Fibroblast of lung (primary cell): ENCODE results near the gene MYBL2. TPM values are rescaled to one million over a fixed set of nuclear protein-coding genes. Genes with fewer than 3 reads are reported as not detected.

Experiments used
- DNase-seq, 2 donors: peaks; one replicate each; pipeline versions ENCODE4 v3.0.0 to v3.0.0-alpha.2; 2010; ENCODE audit warnings: low read depth in 2 of 2
- H2AFZ ChIP-seq: 2 replicates; pipeline ENCODE4 v1.5.1; 2012; ENCODE audit warnings: low read length, control low read depth, inconsistent platforms
- H3K27ac ChIP-seq: 2 replicates; pipeline ENCODE4 v1.5.1; 2011; ENCODE audit warnings: low read length, control low read depth; ENCODE audit not compliant: insufficient read depth
- H3K27me3 ChIP-seq: 2 replicates; pipeline ENCODE4 v1.5.1; 2011; ENCODE audit warnings: mild to moderate bottlenecking, low read length; ENCODE audit not compliant: control insufficient read depth, insufficient read depth
- H3K36me3 ChIP-seq: 2 replicates; pipeline ENCODE4 v1.5.1; 2011; ENCODE audit warnings: low read length; ENCODE audit not compliant: control insufficient read depth, insufficient read depth
- H3K4me1 ChIP-seq: 2 replicates; pipeline ENCODE4 v1.5.1; 2011; ENCODE audit warnings: low read length; ENCODE audit not compliant: control insufficient read depth, insufficient read depth; ENCODE audit errors: extremely low read depth
- H3K4me2 ChIP-seq: 2 replicates; pipeline ENCODE4 v1.5.1; 2011; ENCODE audit warnings: low read length, control low read depth; ENCODE audit not compliant: insufficient read depth; ENCODE audit errors: extremely low read depth
- H3K4me3 ChIP-seq, 4 experiments: fragments of 200-600 bp in 1 of 4; sonication (generic) in 1 of 4; replicated peaks in 1 of 4; 2 replicates each; pipeline ENCODE4 v1.5.1; 2011 to 2016; ENCODE audit warnings: low read length in 4 of 4, low read depth in 3 of 4, mild to moderate bottlenecking in 3 of 4, control low read depth in 2 of 4, inconsistent platforms in 1 of 4, mixed read lengths in 1 of 4; ENCODE audit not compliant: insufficient read depth in 1 of 4; ENCODE audit errors: control extremely low read depth in 1 of 4
- H3K79me2 ChIP-seq: 2 replicates; pipeline ENCODE4 v1.5.1; 2012; ENCODE audit warnings: mild to moderate bottlenecking, low read length, inconsistent platforms; ENCODE audit not compliant: control insufficient read depth, insufficient read depth
- H3K9ac ChIP-seq: 2 replicates; pipeline ENCODE4 v1.5.1; 2011; ENCODE audit warnings: mild to moderate bottlenecking, low read length, control low read depth; ENCODE audit not compliant: insufficient read depth
- H3K9me3 ChIP-seq: 2 replicates; pipeline ENCODE4 v1.5.1; 2012; ENCODE audit warnings: low read depth, low read length; ENCODE audit not compliant: control insufficient read depth, insufficient read depth
- H4K20me1 ChIP-seq: 2 replicates; pipeline ENCODE4 v1.5.1; 2011; ENCODE audit warnings: low read length; ENCODE audit not compliant: control insufficient read depth, insufficient read depth; ENCODE audit errors: extremely low read depth
- CTCF ChIP-seq, 2 donors: IDR thresholded peaks in 1 of 2; conservative IDR thresholded peaks in 1 of 2; 1 replicate in 1 of 2; 2 replicates in 1 of 2; pipeline ENCODE4 v1.5.1; 2011 to 2012; ENCODE audit warnings: low read length in 2 of 2, control low read depth in 1 of 2, inconsistent platforms in 1 of 2, low read depth in 1 of 2, mild to moderate bottlenecking in 1 of 2
- EZH2 ChIP-seq: IDR thresholded peaks from 2 replicates; pipeline ENCODE4 v1.5.1; 2012; ENCODE audit warnings: low read length, control low read depth, mild to moderate bottlenecking; ENCODE audit errors: missing control alignments
- polyA plus RNA-seq, 2 donors: library from polyadenylated mRNA; depleted of rRNA in 1 of 2; stranded (reverse) in 1 of 2; unstranded in 1 of 2; fragments of >200 nt; gene quantifications; 2 replicates each; pipeline ENCODE4 v1.2.1, GENCODE V29; 2011 to 2012; ENCODE audit warnings: missing spikeins in 1 of 2
- total RNA-seq: library from RNA; depleted of rRNA; stranded (reverse); fragments of >200 nt; gene quantifications from 2 replicates; pipeline ENCODE4 v1.2.1, GENCODE V29; 2014

Gene MYBL2
- total and polyA plus RNA-seq, 2 donors (not counting 1 experiment from before 2014, with no cell fraction given): 1.2 to 2.7 TPM

- H3K4me2 ChIP-seq: no peak overlapping the region
- no peak for DNase-seq
- no peaks in the 10 kb centered on the region for H3K79me2 ChIP-seq
- H3K4me3 ChIP-seq: no peak overlapping the region
- no peaks in the 10 kb centered on the region for H3K4me1 ChIP-seq
- H3K9ac ChIP-seq: no peak overlapping the region
- H4K20me1 ChIP-seq: no peaks in the 10 kb centered on the region
- H2AFZ ChIP-seq: no peak overlapping the region
- H3K27ac ChIP-seq: no peak overlapping the region
- no peaks in the 10 kb centered on the region for H3K27me3 ChIP-seq
- no peaks in the 10 kb centered on the region for H3K36me3 ChIP-seq
- no peaks in the 10 kb centered on the region for H3K9me3 ChIP-seq
- TF ChIP-seq EZH2 (no peak), CTCF (conservative IDR thresholded peaks at IDR 0.05 in 1 of 2, IDR thresholded peaks at IDR 0.05 in 1 of 2; ENCODE audit: low read depth in 1 of 2, low read length in 2 of 2) (no peak)
These were observed 43.6 kb downstream of the MYBL2 start for GRCh38 chr20:43710370-43711044.

- Histone ChIP-seq H3K9me3 (no peaks in the 10 kb centered on the region), H3K27me3 (no peaks in the 10 kb centered on the region), H3K36me3 (no peaks in the 10 kb centered on the region), H3K27ac (no peak overlapping the region), H2AFZ (no peak overlapping the region), H3K9ac (no peak overlapping the region), H3K79me2 (no peaks in the 10 kb centered on the region), H3K4me3 (no peak overlapping the region), H4K20me1 (no peaks in the 10 kb centered on the region), H3K4me2 (no peak overlapping the region), H3K4me1 (no peaks in the 10 kb centered on the region)
- DNase-seq: no peak
- TF ChIP-seq CTCF (conservative IDR thresholded peaks at IDR 0.05 in 1 of 2, IDR thresholded peaks at IDR 0.05 in 1 of 2; ENCODE audit: low read depth in 1 of 2, low read length in 2 of 2) (no peak), EZH2 (no peak)
These were observed 44.3 kb downstream of the MYBL2 start for GRCh38 chr20:43711098-43711654.

GRCh38 chr20:43715044-43715443, 48.1 kb downstream of the MYBL2 start:
- no peaks in the 10 kb centered on the region for H3K9me3 ChIP-seq
- no peaks in the 10 kb centered on the region for H3K36me3 ChIP-seq
- no peak overlapping the region for H3K27ac ChIP-seq
- no peak overlapping the region for H3K9ac ChIP-seq
- H3K79me2 ChIP-seq: no peaks in the 10 kb centered on the region
- no peak overlapping the region for H2AFZ ChIP-seq
- H3K4me3 ChIP-seq: no peak overlapping the region
- H3K4me2 ChIP-seq: no peak overlapping the region
- TF ChIP-seq EZH2 (no peak), CTCF (conservative IDR thresholded peaks at IDR 0.05 in 1 of 2, IDR thresholded peaks at IDR 0.05 in 1 of 2; ENCODE audit: low read depth in 1 of 2, low read length in 2 of 2) (no peak)
- no peaks in the 10 kb centered on the region for H3K27me3 ChIP-seq
- no peaks in the 10 kb centered on the region for H4K20me1 ChIP-seq
- no peak for DNase-seq
- H3K4me1 ChIP-seq: no peaks in the 10 kb centered on the region
